Effector CD4-positive, alpha-beta T cell (primary cell): ENCODE data around the gene LRCH3.
A peak's percentile ranks its signal among the peaks of the same experiment; 100 is the strongest.

Source experiments
- DNase-seq: peaks from one replicate; pipeline ENCODE4 v3.0.0-alpha.2; 2020

Gene LRCH3

DNA sequence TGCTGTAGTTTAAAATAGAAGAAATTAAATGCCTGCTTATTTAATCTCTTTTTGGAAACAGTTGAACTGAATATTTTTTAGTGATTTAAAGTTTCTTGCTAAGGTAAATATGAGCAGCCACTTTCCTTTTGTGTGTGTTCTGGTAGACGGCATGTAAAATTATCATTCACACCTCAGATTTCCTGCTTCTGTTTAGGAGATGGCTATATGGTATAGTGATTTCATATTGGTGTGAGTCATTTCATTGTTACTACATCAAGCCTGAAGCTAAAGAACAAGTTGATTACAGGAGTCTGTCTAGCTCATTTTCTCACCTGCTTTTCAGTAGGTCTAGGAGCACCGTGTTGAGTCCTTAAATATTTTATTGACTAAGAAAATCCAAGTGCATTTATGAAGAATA, 2.2 kb downstream of the LRCH3 start:
- DNase-seq = no peak

DNA sequence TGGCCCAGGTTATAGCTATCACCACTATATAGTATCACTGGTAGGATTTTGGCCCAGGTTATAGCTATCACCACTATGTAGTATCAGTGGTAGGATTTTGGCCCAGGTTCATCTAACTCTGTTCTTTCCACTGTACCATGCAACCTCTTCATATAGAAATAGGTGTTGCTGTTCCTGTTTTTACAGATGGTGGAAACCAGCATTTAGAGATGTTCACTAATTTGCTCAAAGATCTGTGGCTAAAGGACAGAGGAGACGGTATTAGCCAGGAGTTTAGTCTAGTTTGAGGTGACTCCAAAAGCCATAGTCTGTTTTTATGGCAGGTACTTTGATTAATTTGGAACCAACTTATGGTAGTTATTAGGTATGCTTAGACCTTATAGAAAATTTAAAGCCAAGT, 3.1 kb downstream of the LRCH3 start:
- DNase-seq = no peak

DNA sequence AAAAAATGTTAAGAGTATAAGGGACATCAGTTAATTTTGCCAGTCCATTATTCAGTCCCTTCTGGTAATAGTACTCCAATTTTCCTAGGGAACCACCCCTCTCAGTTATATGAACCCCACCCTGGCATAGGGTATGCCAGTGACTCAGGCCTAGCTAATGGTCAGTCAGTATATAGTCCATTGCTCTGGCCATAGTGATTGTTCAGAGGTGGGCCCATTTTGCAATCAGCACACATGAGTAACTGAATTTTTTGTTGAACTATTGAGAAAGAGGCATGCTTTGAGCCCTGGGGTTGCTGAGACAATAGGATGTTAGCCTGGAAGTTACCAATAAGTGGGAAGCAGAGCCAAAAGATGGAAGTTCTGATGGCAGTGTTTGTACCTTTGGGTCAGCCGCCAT, 4.1 kb downstream of the LRCH3 start:
- DNase-seq = no peak

DNA sequence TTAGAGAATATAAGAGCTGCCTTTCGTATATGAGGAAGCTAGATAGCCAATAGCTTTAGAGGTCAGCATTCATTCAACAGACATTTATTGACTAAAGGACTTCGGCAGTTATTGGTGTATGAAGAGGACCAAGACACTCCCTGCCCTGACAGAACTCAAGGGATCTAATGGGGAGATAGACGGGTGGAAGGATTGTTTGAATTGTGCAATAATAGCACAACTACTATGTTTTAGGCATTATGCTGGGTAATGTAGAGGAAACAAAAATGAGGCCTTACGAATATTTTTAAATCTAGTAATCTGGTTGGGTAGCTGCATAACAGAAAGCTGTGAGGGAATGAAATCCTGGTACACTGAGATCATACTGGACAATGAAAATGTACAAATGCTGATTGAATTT, 5.0 kb downstream of the LRCH3 start:
- no peak for DNase-seq

DNA sequence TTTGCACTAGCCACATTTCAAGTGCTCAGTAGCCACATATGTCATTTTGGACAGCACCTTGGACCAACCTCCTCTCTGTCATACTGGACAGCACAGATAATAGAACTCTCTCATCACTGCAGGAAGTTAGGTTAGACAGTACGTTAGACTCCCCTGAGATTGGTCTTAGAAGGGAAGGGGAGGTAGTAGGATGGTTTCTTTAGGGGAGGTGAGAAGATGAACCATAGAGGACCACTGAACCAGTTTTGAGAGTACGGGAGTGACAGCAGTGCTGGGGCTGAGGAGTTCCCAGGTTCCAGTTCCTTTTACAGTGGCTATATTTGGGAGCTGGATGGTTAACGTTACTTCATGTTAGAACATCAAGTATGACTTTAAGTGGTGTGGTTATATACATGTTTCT, 7.8 kb downstream of the LRCH3 start:
- DNase-seq = no peak

DNA sequence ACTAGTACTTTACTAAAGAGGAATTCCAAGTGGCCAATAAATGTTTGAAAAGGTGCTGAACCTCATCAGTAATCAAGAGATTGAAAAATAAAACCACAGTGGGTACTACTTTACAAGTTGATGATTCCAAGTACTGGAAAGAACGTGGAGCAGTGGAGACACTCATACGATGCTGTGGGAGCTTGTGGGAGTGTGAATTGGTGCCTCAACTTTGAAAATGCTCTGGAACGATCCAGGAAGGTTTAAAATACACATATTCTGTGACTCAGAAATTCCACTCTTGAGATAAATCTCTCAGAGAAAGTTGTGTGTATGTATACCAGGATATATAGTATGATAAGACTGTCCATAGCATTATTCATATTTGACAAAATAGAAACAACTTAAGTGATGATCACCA, 9.3 kb downstream of the LRCH3 start:
- DNase-seq = no peak

DNA sequence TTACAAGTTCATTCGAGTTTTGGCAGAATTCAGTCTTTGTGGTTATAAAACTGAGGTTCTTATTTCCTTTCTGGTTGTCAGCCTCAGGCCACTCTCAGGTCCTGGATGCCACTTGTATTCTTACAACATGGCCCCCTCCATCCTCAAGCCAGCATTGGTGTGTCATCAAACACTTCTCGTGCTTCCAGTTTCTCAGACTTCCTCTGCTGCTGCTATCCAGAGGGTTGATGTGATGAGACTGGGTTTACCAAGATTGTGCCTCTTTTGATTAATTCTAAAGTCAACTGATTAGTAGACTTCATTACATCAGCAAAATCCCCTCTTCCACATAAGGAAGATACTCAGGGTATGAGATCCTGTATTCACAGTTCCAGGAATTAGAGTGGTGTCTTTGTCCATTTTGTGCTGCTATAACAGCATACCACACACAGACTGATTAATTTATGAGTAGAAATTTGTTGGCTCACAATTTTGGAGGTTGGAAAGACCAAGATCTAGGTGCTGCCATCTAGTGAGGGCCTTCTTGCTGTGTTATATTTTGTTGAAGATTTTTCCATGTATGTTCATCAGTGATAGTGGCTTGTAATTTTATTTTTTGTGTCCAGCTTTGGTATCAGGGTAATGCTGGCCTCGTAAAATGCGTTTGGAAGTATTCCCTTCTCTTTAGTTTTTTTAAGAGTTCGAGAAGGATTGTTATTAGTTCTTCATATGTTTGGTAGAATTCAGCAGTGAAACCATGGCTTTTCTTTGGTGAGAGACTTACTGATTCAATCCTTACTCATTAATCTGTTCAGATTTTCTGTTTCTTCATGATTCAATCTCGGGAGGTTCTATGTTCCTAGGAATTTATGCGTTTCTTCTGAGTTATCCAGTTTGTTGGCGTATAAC, 11.1 kb downstream of the LRCH3 start:
- peak; percentile 19 for DNase-seq

DNA sequence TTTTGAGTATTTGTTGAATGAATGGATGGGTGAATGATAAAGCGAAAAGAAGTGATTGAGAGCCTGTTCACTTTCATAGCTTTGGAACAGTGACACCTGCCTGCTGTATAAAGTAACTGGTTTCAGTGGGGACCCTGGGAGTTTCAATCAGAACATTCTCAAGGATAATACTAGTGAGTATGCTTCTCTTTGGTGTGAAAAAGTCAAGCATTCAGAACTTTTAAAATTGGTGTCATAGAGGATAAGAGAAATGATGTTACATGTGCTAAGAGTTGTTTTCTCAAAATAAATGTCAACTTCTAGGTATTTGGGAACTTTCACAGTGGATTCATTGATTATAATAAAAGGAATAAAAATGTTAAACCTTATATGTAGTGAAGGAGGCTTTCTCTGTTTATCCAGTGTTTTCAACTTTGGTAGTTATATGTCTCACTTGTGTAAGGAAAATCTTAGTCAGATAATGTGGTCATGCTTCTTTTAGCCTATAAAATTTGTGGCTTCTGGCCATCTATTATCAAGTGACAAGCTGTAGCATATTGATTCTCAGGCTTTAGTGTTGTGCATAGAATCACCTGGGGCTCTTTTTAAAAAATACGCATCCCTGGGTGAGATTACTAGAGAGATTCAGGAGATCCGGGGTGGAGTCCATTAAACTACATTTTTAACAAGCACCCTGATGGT, 11.9 kb downstream of the LRCH3 start:
- DNase-seq = no peak

DNA sequence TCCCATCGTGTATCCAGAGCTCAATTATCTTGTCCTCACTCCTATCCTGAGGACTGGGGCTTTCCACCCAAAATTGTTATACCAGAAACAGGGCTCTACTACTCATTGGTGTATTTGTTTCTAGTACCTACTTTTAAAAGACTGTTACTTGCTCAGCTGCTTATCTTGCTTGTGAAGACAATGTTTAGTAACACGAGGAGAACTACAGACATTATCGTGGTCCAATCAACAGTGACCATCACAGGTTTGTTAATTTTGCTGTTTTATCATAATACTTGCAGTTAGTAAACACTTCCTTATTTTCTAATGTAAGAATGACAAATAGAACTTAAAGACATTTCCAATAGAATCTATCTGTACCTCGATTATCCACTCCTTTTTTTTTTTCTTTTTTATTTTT, 13.5 kb downstream of the LRCH3 start:
- no peak for DNase-seq

DNA sequence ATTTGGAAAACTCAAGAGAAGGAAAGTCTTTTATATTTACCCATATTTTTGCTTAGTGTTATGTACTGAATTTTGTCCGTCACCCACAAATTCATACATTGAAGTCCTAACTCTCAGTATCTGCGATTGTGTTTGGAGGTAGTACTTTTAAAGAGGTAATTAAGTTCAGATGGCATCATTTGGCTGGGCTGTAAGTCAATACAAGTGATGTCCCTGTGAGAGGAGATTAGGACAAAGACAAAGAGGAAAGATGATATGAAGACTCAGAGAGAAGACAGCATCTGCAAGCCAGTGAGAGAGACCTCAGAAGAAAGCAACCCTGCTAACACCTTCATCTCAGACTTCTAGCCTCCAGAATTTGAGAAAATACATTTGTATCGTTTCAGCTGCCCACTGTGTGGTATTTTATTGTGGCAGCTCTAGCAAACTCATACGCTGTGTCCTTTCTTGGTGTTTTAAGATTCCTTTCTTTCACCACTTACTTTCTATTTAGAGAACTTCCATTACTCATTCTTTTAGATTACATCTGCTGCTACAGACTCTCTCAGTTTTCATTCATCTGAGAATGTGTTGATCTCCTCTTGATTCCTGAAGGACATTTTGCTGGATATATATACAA, 17.0 kb downstream of the LRCH3 start:
- DNase-seq = no peak

DNA sequence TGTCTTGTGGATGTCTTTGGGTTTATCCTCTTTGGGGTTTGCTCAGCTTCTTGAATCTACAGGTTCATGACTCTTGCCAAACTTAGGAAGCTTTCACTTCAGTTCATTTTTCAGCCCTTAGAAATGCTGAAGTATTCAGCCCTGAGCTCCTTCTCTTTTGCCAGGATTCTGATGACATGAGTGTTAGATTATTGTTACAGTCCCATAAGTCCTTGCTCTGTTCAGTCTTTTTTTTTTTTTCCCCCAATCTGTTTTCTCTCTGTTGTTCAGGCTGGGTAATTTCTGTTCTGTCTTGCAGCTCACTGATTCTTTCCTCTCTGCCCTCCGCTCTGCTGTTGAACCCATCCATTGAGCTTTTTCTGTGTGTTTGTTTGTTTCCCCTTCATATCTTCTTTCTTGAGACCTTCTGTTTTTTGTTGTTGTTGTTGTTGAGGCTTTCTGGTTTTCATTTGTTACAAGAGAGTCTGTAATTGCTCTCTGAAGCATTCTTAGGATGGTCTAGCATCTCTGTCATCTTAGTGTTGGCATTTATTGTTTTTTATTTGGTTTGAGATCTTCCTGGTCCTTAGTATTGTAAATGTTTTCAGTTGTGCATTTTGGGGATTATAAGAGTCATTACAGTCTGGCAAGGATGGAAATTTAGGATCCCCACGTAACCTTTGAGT, 18.4 kb downstream of the LRCH3 start:
- DNase-seq = no peak

DNA sequence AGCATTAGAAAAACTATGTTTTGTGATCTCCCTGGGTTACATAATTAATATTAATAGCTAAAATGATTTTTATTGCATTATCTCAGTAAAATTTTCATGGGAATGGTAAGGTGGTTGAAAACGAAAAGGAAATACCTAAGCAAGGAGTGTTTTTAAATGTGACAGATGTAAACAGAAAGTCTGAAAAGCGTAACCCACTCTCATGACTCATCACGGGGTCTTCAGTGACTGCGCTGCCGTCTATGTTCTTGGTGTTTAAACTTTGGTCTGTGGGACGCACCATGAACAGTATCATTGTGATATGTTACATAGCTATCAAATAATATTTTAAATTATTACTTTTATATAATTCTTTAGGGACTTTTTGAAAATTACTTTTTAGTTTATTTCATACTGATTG, 19.8 kb downstream of the LRCH3 start:
- no peak for DNase-seq

DNA sequence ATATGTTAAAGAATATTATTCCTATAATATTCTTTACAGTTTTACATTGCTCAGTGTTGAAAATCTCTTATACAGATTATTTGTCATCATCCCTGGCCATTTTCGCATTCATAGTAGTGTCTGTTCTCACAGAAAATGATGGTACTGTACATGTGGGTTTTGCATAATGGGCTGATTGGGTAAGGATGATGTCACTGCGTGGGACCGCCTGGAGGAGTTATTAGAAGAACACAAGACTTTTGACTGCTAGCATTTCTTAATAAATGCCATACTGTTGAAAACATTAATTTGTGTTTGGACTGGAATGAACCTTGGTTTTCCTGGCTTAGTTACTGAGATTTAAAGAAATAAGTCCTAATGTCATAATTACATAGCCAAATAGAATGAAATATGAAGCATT, 20.3 kb downstream of the LRCH3 start:
- no peak for DNase-seq

DNA sequence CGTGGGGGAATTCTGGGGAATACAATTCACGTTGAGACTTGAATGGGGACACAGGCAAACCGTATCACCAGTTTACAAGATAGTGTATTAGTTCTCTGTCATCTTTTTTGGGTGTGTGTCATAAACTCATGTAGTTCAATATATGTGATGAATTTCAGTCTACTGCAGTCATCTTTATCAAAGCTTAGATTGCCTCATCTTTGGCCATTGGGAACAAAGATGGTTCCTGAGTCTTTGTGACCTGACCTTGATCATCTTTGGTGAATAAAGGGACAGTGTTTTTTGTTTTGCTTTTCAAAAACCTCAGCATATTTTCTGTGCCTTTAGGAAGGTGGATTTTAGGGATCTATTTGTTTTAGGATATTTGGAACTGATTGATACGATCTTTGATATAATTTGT, 23.3 kb downstream of the LRCH3 start:
- no peak for DNase-seq

DNA sequence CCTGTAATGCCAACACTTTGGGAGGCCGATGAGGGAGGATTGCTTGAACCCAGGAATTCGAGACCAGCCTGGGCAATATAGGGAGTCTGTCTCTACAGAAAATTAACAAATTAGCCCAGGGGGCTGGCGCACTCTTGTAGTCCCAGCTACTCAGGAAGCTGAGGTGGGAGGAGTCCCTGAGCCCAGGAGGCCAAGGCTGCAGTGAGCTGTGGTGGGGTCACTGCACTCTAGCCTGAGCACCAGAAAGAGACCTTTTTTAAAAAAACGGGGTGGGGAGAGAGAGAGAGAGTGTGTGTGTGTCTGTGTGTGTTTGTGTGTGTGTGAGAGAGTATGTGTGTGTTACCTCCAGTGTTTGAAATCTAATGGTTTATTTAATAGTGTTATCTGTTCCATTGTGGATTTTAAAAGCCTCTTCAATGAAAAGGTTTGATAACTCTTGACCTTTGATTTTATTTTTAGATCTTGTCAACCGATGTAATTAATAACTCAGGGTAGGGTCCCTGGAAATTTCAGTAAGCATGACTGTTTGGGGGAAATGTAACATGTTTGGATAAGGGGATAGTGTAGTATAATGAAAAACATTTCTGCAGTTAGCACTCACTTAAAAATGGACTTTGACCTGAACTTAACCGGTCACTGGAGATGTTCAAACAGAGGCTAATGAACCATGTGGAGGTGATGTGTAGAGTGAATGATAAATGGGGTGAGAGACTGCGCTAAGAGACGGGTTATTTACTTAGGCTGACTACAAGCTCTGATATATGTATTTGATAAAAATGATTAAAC, 29.7 kb downstream of the LRCH3 start:
- DNase-seq = no peak

DNA sequence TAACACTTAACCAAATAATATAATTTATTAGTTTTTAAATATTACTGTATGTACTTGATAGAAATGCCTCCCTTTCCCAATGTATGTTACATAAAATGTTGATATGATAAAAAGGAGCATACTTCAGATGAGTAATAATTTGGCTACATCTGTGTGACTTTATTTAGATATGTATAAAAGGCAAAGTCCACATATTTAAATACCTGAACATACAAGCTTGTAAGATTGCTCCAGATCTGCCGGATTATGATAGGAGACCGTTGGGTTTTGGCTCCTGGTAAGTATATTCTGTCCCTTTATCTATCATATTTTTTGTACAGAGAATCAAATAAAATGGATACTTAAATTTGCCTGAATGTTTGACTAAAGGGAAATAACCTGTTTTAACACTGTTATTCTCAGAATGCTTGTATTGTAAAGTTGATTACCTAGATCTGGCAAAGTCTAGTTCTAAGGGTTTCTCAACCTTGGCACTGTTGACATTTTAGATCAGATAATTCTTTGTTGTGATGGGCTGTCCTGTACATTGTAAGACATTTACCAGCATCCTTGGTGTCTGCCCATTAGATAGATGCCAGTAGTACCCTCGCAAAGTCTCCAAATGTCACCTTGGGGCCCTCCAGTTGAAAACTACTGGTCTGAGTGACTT, 38.5 kb downstream of the LRCH3 start:
- DNase-seq = no peak

DNA sequence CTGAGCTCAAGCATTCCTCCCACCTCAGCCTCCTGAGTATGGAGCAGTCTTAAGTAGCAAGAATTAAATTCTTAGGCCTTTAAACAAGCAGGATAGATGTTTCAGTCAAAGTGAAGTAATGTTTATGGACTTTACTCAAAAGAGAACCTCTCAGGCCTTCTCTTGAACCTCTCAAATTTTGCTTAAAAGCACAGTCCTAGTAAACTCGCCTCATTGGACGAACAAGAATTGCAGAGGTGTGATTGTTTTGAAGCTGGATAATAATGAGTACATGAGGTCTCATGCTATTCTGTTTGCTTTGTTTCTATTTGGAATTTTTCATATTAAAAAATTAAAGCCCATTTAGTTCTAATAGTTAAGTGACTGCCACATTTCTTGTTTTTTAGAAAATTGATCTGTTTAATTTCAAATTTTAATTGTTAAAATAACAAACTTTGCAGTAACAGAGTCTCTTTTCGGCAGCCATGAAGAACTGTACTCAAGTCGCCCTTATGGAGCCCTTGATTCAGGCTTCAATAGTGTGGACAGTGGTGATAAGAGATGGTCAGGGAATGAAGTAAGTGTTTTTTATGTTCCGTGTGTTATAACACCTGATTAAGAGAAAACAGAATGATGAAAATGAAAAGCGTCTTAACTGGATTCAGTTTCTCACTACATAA, 39.4 kb downstream of the LRCH3 start:
- no peak for DNase-seq

DNA sequence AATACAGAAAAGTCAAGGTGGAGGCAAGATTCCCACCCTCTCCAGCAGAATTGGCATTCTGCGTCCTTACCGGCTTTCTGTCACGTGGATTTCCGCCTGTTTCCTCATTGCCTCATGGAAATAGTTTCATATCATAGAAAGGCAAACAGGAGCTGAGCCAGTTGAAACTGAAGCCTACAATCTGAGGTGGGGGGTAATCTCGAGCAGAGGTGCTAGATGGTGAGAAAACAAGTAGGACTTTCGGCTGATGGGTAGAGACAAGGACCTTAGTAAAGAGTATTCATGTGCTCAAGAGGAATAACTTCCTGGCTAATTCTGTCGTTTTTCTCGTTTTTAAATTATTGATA, 39.9 kb downstream of the LRCH3 start:
- DNase-seq = no peak

DNA sequence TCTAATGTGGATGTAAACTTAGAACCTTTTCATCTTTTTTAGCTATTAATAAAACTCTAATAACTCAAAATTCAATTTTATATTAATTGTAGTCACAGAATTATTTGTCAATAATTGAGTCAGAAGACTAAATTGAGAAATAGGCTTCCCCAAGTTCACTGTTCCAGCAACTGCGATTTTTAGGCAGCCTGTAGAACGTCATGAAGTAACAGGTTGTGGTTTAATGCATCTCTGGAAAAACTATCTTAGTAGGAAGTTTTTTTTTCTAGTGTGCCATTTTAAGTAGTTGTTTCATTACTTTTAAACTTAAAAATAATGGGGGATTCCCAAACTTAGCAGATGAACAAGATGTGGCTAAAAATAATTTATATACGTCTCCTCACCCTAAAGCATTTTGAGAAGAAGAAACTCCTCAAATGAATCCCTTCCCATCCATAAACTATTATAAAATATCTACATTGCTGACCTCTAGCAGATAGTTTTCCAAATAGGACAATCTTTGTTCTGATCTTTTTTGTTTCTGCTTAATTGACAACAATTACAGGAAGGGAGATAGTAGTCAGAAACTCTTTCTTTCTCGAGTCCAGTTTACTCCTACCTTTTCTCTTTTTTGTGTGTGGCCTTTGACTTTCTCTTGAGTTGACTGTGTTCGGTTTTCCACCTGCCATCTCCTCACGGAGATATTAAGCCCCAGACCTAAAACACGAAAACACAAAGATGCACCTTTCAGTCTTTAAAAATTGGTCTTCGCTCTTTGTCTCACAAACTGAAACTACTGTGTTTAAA, 43.1 kb downstream of the LRCH3 start:
- no peak for DNase-seq

DNA sequence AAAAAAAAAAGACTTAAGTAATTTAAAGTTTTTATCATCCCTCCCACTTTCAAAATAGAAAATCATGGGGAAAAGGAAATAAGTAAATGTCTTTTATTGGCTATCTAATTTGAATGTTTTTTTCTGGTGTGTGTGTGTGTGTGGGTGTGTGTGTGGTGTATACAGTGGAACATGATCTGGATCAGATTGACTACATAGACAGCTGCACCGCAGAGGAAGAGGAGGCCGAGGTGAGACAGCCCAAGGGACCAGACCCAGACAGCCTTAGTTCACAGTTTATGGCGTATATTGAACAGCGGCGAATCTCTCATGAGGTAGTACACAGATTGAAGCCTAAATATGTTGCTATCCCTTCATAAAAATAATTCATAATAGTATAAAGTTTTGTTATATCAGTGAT, 44.5 kb downstream of the LRCH3 start:
- no peak for DNase-seq

DNA sequence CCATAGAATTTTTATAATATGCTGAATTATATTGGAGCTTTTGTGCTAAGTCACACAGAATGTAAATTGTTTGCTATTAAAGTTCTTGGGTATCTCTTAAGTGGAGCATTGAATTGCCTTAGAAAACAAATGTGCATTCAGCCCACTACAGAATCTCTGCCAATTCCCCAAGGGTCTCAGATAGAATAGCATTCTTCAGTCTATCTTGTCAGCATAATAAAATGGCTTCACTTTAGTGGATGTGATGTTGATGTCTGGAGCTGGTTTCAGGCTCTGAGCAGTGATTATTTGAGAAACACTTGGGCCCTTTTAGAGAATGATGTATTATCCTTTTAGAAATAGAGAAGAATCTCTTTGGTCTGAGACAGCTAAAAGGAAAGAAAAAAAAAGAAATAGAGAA, 45.2 kb downstream of the LRCH3 start:
- DNase-seq = no peak
